ENCODE measurements around the gene RARA.

- no peak for TF ChIP-seq CTCF (IDR thresholded peaks at IDR 0.05)
- no peak for TF ChIP-seq POLR2A (IDR thresholded peaks at IDR 0.05)
- peak in 1 of 3 donors; percentile 74 for TF ChIP-seq POLR2AphosphoS5 (IDR thresholded peaks at IDR 0.05)
- no peak for TF ChIP-seq EP300 (IDR thresholded peaks at IDR 0.05)
Measured at GRCh38 chr17:40284085-40284713, 24.8 kb upstream of the RARA start.

Data from stomach (tissue), 4 donors.